Mesothelial cell of epicardium (in vitro differentiated cells): Measurements from ENCODE around the gene BRMS1. TPM values are rescaled to one million over a fixed set of nuclear protein-coding genes. Genes with fewer than 3 reads are reported as not detected.

Source experiments
- DNase-seq, 2 experiments: peaks; one replicate each; pipeline ENCODE4 v3.0.0; 2021; ENCODE audit warnings: low spot score in 2 of 2; ENCODE audit not compliant: unreplicated experiment in 2 of 2
- H3K27ac Mint-ChIP-seq: 2 replicates; pipeline ENCODE4 v1.8.0; 2021; ENCODE audit warnings: mixed read lengths
- H3K27me3 Mint-ChIP-seq: 2 replicates; pipeline ENCODE4 v1.8.0; 2021; ENCODE audit warnings: low read depth, mixed read lengths
- H3K36me3 Mint-ChIP-seq: 2 replicates; pipeline ENCODE4 v1.8.0; 2021; ENCODE audit warnings: mixed read lengths
- H3K4me1 Mint-ChIP-seq: 2 replicates; pipeline ENCODE4 v1.8.0; 2021; ENCODE audit warnings: mixed read lengths
- H3K4me3 Mint-ChIP-seq: 2 replicates; pipeline ENCODE4 v1.8.0; 2021; ENCODE audit warnings: mild to moderate bottlenecking, moderate library complexity, mixed read lengths
- H3K9me3 Mint-ChIP-seq: 2 replicates; pipeline ENCODE4 v1.8.0; 2021; ENCODE audit warnings: mixed read lengths
- CTCF ChIP-seq: fragments of 200-600 bp; sonication (generic); IDR thresholded peaks from one replicate; pipeline ENCODE4 v1.5.0; 2021; ENCODE audit warnings: antibody characterized with exemption; ENCODE audit not compliant: unreplicated experiment
- total RNA-seq: library from RNA; stranded (reverse); gene quantifications from 3 replicates; pipeline ENCODE4 v1.2.1, GENCODE V29; 2021

Gene BRMS1
- total RNA-seq, 1 donor from 2014 or later: 25.0 TPM

DNA sequence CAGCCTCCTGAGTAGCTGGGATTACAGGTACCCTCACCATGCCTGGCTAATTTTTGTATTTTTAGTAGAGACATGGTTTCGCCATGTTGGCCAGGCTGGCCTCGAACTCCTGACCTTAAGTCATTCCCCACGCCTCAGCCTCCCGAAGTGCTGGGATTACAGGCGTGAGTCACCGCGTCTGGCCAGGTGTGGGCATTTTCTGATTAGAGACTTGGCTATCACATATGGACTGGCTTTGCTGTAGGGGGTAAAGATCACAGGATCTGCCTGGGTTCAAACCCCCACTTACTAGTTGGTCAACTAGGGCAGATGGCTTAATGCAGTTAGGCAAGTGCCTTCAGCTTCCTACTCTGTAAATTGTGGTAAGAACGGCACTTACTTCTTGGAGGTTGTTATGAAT lies 34.6 kb downstream of the BRMS1 start:
- Mint-ChIP-seq H3K4me3 (no peak overlapping the region), H3K9me3 (no peaks in the 10 kb centered on the region), H3K36me3 (no peaks in the 10 kb centered on the region), H3K27ac (no peak overlapping the region), H3K4me1 (peaks cover 18% of the 10 kb centered on the region), H3K27me3 (peaks cover 5% of the 10 kb centered on the region)
- no peak for DNase-seq
- no peak for TF ChIP-seq CTCF

DNA sequence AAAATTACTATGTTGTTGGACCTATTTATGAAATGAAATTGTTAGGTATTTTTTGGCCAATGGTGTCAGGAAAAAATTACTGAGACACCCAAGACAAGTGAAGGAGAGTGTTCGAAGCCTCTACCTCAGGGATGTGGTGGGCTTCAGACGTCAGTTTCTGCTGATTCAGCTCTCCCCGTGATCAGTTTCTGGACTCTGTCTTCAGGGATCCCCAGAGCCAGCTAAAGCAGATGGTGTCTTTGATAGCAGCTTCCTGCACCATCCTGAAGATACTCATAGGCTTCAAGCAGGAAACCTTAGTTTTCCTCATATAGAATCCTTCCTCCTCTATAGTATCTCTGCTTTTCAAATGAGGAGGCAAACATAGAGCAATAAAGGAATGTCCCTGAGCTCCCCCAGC lies 35.4 kb downstream of the BRMS1 start:
- peaks cover 9% of the 10 kb centered on the region for H3K27me3 Mint-ChIP-seq
- no peak overlapping the region for H3K4me3 Mint-ChIP-seq
- no peaks in the 10 kb centered on the region for H3K36me3 Mint-ChIP-seq
- no peak overlapping the region for H3K27ac Mint-ChIP-seq
- H3K9me3 Mint-ChIP-seq: no peaks in the 10 kb centered on the region
- TF ChIP-seq CTCF: no peak
- DNase-seq: no peak
- H3K4me1 Mint-ChIP-seq: peaks cover 11% of the 10 kb centered on the region

GRCh38 chr11:66302656-66303055 lies 42.2 kb downstream of the BRMS1 start:
- Mint-ChIP-seq H3K9me3 (no peaks in the 10 kb centered on the region), H3K27me3 (peaks cover 13% of the 10 kb centered on the region), H3K36me3 (no peaks in the 10 kb centered on the region), H3K4me3 (no peak overlapping the region), H3K27ac (no peak overlapping the region), H3K4me1 (no peaks in the 10 kb centered on the region)
- TF ChIP-seq CTCF: no peak
- no peak for DNase-seq

- Mint-ChIP-seq H3K4me3 (no peak overlapping the region), H3K36me3 (no peaks in the 10 kb centered on the region), H3K27me3 (peaks cover 24% of the 10 kb centered on the region), H3K9me3 (no peaks in the 10 kb centered on the region), H3K27ac (no peak overlapping the region), H3K4me1 (no peaks in the 10 kb centered on the region)
- DNase-seq: no peak
- no peak for TF ChIP-seq CTCF
Measured at GRCh38 chr11:66299186-66299585, 45.7 kb downstream of the BRMS1 start.

DNA sequence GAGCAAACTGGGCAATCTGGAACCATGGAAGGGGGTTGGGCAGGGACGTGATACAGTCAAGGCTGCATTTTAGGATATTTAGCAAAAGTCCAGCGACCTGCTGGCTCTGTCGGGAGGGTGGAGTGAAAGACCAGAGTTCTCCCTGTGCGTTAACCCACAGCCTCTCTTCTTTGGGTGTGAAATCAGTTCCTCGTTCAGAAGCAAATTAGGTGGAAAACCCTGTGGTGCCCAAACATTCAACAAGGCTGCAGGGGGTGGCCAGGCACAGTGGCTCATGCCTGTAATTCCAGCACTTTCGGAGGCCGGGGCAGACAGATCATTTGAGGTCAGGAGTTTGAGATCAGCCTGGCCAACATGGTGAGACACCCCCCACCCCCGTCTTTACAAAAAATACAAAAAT lies 47.3 kb downstream of the BRMS1 start:
- Mint-ChIP-seq H3K36me3 (no peaks in the 10 kb centered on the region), H3K4me3 (no peak overlapping the region), H3K4me1 (peaks cover 3% of the 10 kb centered on the region), H3K9me3 (no peaks in the 10 kb centered on the region), H3K27me3 (peaks cover 38% of the 10 kb centered on the region), H3K27ac (no peak overlapping the region)
- DNase-seq: no peak
- no peak for TF ChIP-seq CTCF
